AG10803 (cell line): ENCODE data around the gene PCBD2.
A peak's percentile ranks its signal among the peaks of the same experiment; 100 is the strongest.
"Not testable (repeated sequence)": the region's sequence is repeated elsewhere in the genome, so short reads cannot be mapped to it uniquely, and the experiment has no call there.

Experiments
- DNase-seq: peaks from one replicate; pipeline ENCODE4 v3.0.0; 2010; ENCODE audit warnings: low read depth
- H3K4me3 ChIP-seq: 2 replicates; pipeline ENCODE4 v1.5.1; 2011; ENCODE audit warnings: mild to moderate bottlenecking, low read length, control low read depth
- TF ChIP-seq, protein P1 (sequence below): conservative IDR thresholded peaks from 2 replicates; pipeline ENCODE4 v1.5.1; 2011; ENCODE audit warnings: mild to moderate bottlenecking, low read length, control low read depth, inconsistent platforms

PCBD2 gene

GRCh38 chr5:134975843-134976242, 70.9 kb downstream of the PCBD2 start:
- TF ChIP-seq, protein P1, sequence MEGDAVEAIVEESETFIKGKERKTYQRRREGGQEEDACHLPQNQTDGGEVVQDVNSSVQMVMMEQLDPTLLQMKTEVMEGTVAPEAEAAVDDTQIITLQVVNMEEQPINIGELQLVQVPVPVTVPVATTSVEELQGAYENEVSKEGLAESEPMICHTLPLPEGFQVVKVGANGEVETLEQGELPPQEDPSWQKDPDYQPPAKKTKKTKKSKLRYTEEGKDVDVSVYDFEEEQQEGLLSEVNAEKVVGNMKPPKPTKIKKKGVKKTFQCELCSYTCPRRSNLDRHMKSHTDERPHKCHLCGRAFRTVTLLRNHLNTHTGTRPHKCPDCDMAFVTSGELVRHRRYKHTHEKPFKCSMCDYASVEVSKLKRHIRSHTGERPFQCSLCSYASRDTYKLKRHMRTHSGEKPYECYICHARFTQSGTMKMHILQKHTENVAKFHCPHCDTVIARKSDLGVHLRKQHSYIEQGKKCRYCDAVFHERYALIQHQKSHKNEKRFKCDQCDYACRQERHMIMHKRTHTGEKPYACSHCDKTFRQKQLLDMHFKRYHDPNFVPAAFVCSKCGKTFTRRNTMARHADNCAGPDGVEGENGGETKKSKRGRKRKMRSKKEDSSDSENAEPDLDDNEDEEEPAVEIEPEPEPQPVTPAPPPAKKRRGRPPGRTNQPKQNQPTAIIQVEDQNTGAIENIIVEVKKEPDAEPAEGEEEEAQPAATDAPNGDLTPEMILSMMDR: no peak
- no peak for DNase-seq

DNA sequence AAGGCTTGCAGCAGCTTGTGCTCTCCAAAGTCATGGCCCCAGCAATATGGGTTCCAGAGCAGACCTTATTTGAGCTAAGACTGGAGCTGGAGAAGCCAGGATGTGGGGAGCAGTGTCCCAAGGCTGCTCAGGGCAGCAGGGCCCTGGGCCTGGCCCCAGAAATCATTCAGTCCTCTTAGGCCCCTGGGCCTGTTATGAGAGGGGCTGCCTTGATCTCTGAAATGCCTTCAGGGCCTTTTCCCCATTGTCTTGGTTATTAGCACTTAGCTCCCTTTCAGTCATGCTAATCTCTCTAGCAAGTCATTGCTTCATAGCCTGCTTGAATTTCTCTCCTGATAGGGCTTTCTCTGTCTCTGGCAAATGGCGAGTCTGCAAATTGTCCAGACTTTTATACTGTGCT, 71.9 kb downstream of the PCBD2 start:
- H3K4me3 ChIP-seq: no peak overlapping the region
- DNase-seq: no peak
- TF ChIP-seq, protein P1: no peak

More at GRCh38 chr5:134975843-134976242, 70.9 kb downstream of the PCBD2 start:
- H3K4me3 ChIP-seq: no peak overlapping the region

GRCh38 chr5:134979416-134979815, 74.5 kb downstream of the PCBD2 start:
- no peak for DNase-seq
- no peak overlapping the region for H3K4me3 ChIP-seq
- TF ChIP-seq, protein P1: no peak

GRCh38 chr5:134982230-134982629, 77.3 kb downstream of the PCBD2 start:
- TF ChIP-seq, protein P1: no peak
- no peak for DNase-seq
- H3K4me3 ChIP-seq: no peak overlapping the region

DNA sequence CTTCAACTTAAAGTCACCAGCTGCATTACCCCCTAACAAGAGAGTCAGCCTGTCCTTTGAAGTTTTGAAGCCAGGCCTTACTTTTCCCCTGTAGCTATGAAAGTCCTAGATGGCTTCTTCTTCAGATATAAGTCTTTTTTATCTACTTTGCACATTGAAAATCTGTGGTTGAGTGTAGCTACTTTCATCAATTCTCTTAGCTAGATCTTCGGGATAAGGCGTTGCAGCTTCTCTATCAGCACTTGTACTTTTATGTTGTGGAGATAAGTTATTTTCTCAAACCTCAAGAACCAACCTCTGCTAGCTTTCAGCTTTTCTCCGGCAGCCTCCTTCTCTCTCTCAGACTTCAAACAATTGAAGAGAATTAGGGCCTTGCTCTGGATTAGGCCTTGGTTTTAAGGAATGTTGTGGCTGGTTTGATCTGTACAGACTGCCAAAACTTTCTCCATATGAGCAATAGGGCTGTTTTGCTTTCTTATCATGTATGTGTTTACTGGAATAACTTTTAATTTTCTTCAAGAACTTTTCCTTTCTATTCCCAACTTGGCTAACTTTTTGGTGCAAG, 84.4 kb downstream of the PCBD2 start:
- peak; percentile 33 for DNase-seq
- TF ChIP-seq, protein P1: no peak
- H3K4me3 ChIP-seq: no peak overlapping the region

GRCh38 chr5:134990183-134990582, 85.3 kb downstream of the PCBD2 start:
- not testable (repeated sequence) for H3K4me3 ChIP-seq

GRCh38 chr5:134992148-134992547, 87.2 kb downstream of the PCBD2 start:
- DNase-seq: no peak
- TF ChIP-seq, protein P1: no peak
- no peak overlapping the region for H3K4me3 ChIP-seq

More at GRCh38 chr5:134990183-134990582, 85.3 kb downstream of the PCBD2 start:
- DNase-seq: not testable (repeated sequence)
